MM.1S (cell line): ENCODE measurements around the gene CXCR2.

Experiments used
- CTCF ChIP-seq: fragments of 300-600 bp; sonication (generic); IDR thresholded peaks from 2 replicates; pipeline ENCODE4 v1.5.1; 2016; ENCODE audit warnings: antibody characterized with exemption, low read length, mixed read lengths
- EZH2 ChIP-seq: fragments of 300-600 bp; sonication (generic); optimal IDR thresholded peaks from 2 replicates; pipeline ENCODE3; 2017; ENCODE audit warnings: low read depth, mild to moderate bottlenecking, antibody characterized with exemption, low read length, mixed read lengths

- TF ChIP-seq CTCF, result no peak
- TF ChIP-seq EZH2, result no peak
These were observed 24.1 kb downstream of the CXCR2 start for GRCh38 chr2:218149848-218150440.
